Fibroblast of peridontal ligament (primary cell): Measurements from ENCODE around the gene TECPR2.

ENCODE experiments used
- DNase-seq: peaks from one replicate; pipeline ENCODE4 v3.0.0-alpha.2; 2010; ENCODE audit errors: extremely low read depth

Gene TECPR2

GRCh38 chr14:102333795-102334705 lies 28.7 kb upstream of the TECPR2 start:
- DNase-seq = no peak

DNA sequence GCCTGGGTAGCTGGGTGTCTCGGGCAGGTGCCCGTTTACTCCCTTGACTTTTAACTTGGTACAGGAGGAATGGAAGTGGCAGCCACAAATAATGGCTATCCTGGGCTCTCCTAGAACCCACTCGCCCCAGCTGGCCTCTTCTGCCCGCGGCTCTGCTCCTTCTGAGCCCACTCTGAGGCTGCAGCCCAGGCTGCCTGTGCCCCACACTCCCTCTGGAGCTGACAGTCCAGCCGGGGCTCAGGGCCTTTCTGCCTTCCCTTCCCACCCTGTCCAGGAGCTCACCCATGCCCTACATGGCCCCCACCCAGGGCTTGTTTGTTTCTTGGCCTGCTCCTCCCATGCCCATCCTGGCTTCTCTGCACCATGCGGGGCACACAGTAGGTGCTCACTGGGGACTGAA lies 27.6 kb upstream of the TECPR2 start:
- DNase-seq = no peak

GRCh38 chr14:102338724-102339123 lies 24.0 kb upstream of the TECPR2 start:
- no peak for DNase-seq

GRCh38 chr14:102341566-102341965 lies 21.2 kb upstream of the TECPR2 start:
- DNase-seq = no peak

DNA sequence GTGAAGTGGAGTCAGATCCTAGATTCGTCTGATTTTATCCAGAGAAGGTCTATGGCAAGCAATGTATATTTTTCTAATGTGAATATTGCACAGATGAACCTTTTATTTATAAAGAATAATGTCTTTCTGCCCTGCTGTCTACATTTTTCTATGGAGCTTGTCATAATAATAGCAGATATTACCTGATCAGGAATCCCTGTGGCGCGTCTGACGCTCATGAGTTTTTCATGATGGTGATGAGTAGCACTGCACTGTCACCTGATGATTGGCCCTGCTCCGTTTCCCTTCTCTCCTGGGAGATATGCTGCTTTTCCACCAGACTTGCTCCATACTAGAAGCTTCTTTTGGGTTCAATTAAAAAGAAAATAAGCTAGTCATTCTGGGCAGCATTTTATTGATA lies 20.5 kb upstream of the TECPR2 start:
- DNase-seq = no peak

DNA sequence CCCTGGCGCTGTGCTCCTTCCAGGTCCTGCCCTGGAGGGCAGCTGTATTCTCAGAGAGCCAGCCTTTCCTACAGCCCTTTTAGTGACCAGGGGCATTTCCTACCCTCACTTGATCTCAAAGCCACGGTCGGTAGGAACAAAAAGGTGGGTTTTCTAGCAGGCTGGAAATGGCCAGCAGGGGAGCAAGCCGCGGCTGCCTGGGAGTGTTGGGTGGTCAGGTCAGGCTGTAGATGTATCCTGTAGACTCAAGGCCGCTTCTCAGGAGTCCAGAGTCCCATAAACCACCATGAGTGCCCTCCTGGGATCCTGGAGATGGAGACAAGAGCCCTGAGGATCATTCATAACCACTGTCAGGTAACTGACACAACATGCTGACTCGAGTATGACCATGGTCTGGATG lies 18.7 kb upstream of the TECPR2 start:
- DNase-seq = no peak

DNA sequence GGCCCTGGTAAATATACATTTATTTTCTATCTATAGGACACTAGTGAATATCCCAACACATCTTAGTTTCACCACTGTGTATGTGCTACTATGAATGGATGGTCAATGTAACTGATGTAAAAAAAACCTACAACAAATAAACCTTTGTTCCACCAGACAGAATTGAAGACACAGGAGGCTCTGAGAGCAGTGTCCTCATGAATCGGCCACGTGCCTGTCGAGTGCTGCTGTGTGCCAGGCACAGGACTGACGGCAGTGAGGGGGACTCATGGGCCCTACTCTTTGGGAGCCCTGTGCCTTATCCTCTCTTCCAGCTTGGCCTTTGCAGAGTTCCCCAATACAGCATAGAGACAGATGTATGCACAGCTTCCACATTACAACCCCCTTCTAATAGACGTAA lies 18.3 kb upstream of the TECPR2 start:
- no peak for DNase-seq

DNA sequence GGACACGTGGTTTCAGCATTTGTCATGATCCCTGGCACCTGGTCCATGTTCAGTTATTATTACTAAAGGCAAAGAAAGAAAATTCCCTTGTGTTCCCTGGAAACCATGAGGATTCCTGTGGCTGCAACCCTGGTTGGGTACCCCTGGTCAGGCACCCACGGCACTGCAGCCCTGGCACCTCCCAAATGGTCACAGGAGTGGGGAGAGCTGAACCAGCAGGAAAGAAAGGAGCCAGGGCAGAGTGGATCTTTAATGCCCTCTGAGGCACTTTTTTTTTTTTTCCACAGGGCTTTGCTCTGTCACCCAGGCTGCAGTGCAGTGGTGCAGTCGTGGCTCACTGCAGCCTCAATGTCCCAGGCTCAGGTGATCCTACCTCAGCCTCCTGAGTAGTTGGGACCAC lies 17.5 kb upstream of the TECPR2 start:
- DNase-seq = no peak

DNA sequence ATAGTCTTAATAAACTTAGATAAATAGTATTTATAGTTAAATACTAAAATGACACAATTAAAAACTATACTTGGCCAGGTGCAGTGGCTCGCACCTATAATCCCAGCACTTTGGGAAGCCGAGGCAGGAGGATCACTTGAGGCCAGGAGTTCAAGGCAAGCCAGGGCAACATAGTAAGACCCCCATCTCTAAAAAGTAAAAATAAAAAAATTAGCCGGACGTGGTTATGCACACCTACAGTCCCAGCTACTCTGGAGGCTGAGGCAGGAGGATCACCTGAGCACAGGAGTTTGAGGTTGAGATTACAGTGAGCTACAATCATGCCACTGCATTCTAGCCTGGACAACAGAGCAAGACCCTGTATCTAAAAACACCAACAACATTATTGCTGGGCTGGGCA lies 16.1 kb upstream of the TECPR2 start:
- DNase-seq = no peak

DNA sequence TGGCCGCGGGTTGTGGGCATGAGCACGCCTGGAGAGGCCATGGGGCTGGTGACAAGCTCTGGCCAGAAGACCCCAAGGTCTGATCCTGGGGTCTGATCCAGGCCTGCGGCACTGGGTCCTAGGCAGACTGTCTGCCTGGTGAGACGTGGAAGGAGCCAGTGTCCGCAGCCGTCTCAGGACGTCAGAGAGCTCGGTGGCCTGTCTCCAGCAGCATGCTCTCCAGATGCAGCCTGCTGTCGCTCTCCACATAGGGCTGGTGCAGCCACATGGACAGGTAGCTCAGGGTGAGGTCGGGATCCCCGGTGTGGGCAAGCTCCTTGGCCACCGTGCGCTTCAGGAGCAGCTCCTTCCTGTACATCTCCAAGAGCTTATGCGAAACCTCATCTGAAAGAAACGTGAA lies 14.4 kb upstream of the TECPR2 start:
- no peak for DNase-seq

- no peak for DNase-seq
Observed at GRCh38 chr14:102351023-102351422, 11.7 kb upstream of the TECPR2 start.

GRCh38 chr14:102351593-102351992 lies 11.1 kb upstream of the TECPR2 start:
- peak; percentile 4 for DNase-seq

GRCh38 chr14:102352213-102352612 lies 10.5 kb upstream of the TECPR2 start:
- DNase-seq = no peak

DNA sequence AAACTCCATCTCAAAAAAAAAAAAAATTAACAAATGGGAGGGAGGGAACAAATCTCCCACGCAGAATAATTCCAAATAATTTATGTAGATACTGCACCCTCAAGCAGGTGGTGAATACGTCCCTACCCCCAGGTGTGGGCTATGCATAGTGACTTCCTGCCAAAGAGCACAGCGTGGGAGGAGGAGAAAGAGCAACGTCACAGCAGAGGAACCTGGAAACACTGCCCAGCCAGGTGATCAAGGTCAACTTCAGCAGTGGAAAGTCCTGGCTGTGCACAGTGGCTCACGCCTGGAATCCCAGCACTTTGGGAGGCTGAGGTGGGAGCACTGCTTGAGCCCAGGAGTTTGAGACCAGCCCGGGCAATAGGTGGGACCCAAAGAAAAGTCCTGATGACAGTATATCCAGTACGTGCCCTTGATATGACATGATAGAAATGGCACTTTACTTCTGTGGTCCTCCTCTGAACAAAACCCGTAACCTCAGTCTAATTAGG lies 9.6 kb upstream of the TECPR2 start:
- no peak for DNase-seq

DNA sequence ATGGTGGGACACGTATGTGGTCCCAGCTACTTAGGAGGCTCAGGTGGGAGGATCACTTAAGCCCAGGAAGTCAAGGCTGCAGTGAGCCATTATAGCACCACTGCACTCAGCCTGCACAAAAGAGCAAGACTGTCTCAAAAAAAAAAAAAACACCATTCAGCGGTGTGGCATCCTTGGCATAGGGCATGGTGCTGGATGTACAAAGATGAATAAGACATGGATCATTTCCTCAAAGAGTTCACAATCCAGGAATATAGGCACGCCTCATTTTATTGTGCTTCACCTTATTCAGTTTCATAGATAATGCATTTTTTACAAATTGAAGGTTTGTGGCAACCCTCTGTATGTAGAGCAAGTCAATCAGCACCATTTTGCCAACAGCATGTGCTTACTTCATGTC lies 6.5 kb upstream of the TECPR2 start:
- DNase-seq = no peak

DNA sequence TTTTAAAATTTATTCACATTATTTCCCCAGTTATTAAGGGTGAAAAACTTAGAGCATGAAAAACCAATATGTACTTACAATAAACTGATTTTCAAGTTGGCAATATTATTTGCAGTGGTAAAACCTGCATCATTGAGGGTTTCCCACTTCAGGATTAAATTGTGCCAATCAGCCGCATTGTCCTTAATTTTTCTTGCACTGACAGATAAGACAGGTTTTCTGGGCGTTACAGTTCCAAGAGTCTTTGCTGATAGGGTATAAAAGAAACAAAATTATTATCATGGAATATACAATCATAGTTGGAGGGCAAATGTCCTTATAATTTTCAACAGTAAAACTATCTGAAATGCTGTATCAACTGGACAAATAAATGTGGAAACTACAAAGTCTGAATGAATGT lies 3.4 kb upstream of the TECPR2 start:
- DNase-seq = no peak

- DNase-seq = no peak
Observed at GRCh38 chr14:102360388-102360787, 2.4 kb upstream of the TECPR2 start.

DNA sequence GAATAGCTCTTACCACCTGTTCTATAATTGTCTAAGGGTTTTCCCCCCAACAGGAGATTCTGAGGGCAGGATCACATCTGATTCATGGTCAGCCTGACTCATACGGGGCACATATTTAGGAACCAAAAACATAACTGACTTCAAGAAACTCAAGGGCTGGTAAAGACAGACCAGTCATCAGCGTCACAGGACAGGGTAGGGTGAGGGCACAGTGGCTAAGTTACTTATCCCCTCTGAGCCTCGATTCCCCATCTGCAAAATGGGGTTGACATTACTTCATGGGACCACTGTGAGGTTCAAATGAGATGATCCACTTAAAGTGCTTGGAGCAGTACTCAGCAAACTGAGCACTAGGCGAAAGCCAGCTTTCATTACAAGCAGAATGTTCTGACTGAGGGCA lies 657 bp upstream of the TECPR2 start:
- DNase-seq = peak; percentile 33

DNA sequence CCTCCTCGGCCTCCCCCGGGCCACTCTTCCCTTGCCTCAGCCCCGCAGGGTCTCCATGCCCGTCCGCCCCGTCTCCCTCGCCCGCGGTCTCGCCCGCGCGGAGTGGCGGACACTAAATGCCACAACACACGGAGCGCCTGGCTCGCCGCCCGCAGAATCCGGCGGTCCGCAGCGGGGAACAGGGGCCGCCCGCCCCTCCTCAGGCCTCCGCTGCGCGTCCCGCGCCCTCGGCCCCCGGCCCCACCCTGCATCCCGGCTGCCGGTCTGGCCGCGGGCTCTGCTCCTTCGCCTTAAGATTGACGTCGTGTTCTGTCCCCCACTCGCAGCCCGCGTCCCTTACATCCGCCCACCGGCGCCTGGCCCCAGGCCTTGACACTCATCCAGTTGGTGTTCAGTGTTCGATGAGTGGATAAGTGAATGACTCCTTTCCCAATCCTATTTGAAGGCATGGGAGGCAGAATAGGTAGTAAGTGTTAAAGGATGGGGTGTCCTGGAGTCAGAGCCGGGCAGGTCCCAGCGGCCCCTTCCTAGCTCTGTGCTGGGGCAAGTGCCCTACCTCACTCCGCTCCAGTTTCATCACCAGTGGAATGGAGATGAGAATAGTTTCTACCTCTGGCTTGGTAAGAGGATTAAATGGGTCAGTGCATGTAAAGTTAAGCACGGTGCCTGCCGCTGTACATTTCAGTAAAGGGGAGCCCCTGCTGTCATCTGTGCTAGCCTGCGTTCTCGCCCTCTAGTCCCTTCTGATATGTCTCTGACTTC lies 622 bp downstream of the TECPR2 start:
- peak; percentile 30 for DNase-seq

DNA sequence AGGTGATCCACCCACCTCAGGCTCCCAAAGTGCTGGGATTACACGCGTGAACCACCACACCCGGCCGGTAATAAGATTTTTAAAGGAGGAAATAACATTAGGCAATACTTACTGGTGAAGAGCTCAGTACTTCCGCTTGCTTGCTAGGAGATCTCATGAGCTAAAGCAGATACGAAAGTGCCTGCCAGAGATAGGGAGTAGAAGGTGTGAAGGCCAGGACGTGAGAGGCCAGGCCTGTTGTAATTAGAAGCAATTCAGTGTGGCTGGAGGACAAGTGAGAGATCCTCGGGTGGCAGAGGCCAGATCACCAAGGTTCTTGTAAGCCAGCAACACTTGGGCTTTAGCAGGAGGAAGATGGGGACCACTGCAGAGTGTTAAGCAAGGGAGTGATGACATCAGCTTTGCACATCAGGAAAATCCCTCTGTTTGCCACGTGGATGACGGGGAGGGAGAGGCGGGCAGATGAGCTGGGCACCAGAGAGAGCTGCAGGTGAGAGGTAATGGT lies 7.6 kb downstream of the TECPR2 start:
- no peak for DNase-seq

DNA sequence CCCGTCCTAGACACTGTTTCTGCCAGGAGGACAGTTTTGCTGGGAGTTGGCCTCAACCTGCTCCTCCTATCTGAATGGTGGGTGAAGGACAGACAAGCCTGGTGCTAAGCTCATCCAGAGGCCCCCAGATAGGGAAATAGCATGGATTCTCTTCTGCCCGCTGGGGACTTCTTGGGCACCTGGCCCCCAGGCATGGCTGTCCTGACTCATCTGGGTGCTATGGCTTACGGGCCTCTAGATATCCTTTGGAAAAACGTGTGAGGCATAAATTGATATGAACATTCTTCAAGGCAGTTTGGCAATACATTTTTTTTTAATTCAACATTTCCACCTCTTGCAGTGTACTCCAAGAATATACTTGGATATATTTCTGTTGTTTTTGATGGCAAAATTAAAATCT lies 8.6 kb downstream of the TECPR2 start:
- no peak for DNase-seq

GRCh38 chr14:102373110-102373509 lies 10.4 kb downstream of the TECPR2 start:
- DNase-seq = no peak

GRCh38 chr14:102374264-102374663 lies 11.5 kb downstream of the TECPR2 start:
- DNase-seq = no peak
